Skin of body (tissue), 2 donors: ENCODE measurements around the gene TRPC6. TPM values are rescaled to one million over a fixed set of nuclear protein-coding genes. Genes with fewer than 3 reads are reported as not detected.
A peak's percentile ranks its signal among the peaks of the same experiment; 100 is the strongest.
"Not testable (repeated sequence)": the region's sequence is repeated elsewhere in the genome, so short reads cannot be mapped to it uniquely, and the experiment has no call there.

ENCODE experiments used
- DNase-seq: peaks from one replicate; lab custom pipeline; 2025; lab: John Stamatoyannopoulos, UW
- total RNA-seq: library from RNA; depleted of rRNA; stranded (reverse); fragments of >200 nt; gene quantifications from one replicate; pipeline ENCODE4 v1.2.3, GENCODE V29; 2014

Gene TRPC6
- total RNA-seq, 1 donor from 2014 or later: 34.8 TPM

GRCh38 chr11:101453682-101454081 lies 130.1 kb downstream of the TRPC6 start:
- no peak for DNase-seq

- DNase-seq: no peak
Observed at GRCh38 chr11:101448881-101449442, 134.8 kb downstream of the TRPC6 start.

DNA sequence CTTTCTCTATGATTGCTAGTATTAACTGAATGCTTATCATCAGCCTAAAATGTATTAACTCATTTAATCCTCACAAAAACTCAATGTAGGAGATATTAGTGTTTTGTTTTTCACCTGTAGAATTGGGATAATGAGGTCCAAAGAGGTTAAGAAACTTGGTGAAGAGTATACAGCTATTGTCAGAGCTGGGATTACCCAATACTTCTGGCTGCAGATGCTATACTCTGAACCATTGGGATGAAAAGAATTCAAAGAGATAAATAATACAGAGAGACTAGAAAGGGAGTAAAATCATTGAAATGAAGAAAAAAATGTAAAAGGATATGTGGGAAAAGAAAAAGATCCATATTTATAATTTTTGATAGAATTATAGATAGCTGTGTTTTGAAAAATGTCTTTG lies 137.1 kb downstream of the TRPC6 start:
- no peak for DNase-seq

DNA sequence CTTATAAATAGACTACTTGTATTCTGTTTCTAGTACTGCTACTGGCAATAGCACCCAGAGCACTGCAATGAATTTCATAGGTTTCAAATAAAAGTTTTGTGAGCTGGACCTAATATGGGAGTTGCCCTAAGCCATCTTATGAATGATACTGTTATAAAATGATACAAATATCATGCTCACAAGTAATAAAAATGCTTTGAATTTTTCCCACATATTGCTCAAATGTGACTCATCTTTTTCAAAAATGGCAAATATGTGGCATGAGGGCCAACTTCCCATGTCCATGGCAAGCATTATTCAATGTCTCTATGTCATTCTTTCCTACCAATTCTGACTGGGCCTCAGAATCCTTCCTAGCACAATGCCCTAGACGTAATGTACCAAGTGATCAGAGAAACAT lies 137.6 kb downstream of the TRPC6 start:
- DNase-seq: no peak

- no peak for DNase-seq
Observed at GRCh38 chr11:101445761-101446160, 138.0 kb downstream of the TRPC6 start.

DNA sequence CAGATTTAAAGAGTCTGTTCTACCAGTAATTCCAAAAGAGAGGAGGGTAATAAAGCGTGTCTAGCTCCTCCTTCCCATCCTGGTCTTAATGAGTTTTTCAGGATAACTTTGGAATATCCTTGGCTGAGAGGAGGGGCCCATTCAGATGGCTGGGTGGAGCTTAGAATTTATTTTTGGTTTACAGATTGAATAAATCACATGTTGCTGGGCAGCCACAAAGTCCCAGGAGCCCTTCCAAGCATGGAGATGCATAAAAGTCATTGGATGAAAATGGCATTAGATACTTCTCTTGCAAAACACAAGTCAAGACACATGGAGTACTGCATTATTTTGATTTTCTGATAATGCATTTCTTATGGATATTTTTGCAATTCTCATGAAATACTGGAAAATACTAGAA lies 139.0 kb downstream of the TRPC6 start:
- DNase-seq: peak; percentile 38

- DNase-seq: peak; percentile 33
Observed at GRCh38 chr11:101444164-101444563, 139.6 kb downstream of the TRPC6 start.

DNA sequence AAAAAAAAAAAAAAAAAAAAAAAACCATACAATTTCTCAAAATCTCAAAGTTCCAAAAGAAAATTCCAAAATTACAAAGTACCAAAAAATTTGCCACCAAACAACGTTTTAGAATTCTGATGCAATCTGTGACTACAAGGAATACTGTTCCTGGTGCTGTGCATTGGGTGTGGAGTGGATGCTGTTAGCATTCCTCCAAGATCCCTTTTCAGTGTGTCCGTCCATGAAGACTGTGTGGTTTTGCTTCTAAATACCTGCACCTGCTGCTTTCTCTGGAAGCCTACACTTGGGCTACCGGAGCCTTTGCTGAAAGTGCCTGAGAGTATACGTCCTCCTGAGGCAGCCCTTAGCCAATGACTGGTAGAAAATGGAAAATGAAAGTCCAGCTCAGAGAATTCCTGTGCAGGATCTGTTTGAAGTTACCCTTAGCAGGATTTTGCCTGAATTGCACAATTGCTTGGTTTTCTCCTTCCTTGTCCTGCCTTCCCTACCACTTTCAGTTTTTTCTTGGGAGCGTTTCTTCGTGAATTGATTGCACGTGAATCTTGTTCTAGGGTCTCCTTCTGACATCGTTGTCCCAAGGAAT lies 140.8 kb downstream of the TRPC6 start:
- no peak for DNase-seq

DNA sequence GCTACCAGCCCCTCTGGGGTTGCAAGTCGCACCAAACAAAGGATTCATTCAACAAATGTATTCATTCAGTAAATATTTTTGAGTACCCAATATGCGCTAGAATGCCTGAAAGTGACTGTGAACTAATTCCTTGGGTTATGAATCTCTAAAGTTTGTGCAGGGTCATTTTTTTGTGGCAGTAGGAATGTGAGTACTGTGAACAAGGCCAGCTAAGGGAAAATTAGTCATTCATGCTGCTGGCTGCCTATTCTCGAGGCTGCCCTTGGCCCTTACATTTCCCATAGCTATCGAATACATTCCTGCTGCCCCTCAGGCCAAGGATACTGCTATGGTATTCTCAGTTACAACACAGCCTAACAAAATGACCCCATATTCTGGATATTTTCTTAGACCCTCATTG lies 141.6 kb downstream of the TRPC6 start:
- DNase-seq: no peak

- DNase-seq: no peak
Observed at GRCh38 chr11:101441747-101442146, 142.1 kb downstream of the TRPC6 start.

DNA sequence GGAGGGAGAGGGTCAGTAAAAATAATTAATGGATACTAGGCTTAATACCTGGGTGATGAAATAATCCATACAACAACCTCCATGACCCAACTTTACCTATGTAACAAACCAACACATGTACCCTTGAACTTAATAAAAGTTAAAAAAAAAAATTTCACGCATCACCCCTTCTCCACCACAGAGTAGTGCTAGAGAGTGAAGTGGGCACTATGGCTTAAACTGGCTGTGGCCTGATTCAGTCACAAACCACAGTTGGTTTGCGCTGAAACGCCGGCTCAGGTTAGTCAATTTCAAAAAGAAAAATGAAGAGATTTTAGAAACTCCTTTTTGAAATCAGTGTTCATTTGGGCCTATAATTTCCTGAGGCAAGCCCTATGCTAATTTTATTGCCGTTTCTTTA lies 144.3 kb downstream of the TRPC6 start:
- no peak for DNase-seq

DNA sequence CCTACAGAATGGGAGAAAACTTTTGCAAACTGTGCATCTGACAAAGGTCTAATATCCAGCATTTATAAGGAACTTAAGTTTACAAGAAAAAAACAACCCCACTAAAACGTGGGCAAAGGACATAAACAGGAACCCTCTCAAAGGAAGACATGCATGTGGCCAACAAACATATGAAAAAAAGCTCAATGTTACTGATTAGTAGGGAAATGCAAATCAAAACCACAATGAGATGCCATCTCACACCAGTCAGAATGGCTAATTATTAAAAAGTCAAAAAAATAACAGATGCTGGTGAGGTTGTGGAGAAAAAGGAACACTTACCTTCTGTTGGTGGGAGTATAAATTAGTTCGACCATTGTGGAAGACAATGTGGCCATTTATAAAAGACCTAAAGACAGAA lies 145.1 kb downstream of the TRPC6 start:
- DNase-seq: not testable (repeated sequence)

DNA sequence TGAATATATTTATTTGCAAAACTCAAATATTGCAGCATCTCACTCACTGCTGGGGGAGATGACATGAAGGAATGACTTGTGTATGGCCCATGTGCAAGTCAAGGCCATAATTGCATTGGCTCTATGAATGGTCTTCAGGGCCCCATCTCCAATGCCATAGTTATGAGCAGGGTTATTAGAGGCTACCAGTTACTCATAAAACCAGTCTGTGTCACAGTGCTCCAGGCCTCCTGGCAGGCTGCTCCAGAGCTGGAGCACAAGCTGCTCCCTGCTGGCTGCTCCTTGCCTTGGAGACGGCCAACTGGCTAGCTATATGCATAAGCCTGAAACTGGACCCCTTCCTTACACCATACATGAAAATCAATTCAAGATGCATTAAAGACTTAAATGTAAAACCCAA lies 145.7 kb downstream of the TRPC6 start:
- no peak for DNase-seq

DNA sequence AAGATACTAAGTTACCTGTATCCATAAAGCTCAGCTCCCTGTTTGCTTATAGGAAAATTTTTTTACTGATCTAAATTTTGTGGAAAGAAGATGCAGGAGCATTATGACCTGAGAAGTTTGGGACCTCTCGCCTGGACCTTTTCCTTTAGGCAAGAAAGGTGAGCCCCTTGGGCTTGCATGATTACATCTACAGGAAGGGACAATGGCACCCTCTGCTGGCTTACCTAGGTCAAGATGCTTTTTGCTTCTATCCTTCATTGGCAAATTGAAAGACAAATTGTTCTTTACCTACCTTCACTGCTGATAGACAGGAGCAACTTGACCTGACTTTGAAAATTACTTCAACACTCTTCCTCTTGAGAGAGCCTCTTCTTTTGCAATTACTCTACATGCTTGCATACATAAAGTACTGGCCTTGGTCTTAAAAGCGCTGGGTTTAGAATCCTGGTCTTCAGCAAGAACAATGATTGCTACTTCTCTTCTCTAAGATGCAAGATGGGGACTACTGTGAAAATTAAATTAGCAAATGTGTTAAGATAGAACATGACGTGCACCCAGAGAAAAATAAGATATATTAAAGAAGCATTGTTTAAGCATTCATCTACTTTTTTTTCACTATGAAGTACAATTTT lies 147.2 kb downstream of the TRPC6 start:
- no peak for DNase-seq

- no peak for DNase-seq
Observed at GRCh38 chr11:101435408-101435973, 148.3 kb downstream of the TRPC6 start.

DNA sequence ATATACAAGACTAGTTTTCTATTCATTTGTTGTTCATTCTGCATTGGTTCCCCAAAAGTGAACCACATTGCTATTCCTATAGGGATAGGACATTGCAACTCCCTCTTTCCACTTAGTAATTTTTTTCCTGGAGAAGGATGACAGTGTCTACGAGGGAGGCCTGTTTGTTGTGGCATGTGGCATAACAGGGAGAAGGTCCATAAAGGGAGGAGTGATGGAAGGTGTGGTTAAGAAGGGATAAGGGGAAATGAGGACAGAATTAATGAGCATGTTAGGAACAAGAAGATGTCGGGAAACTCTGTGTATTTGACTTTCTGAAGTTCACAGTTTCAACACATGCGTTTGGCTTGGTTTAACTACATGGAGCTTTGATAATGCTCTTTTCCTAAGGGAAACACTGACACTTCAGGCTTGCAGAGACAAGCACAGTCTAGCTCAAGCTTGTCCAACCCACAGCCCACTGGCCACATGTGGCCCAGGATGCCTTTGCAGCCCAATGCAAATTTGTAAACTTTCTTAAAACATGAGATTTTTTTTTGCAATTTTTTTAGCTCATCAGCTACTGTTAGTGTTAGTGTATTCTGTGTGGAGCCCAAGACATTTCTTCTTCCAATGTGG lies 149.7 kb downstream of the TRPC6 start:
- DNase-seq: no peak

DNA sequence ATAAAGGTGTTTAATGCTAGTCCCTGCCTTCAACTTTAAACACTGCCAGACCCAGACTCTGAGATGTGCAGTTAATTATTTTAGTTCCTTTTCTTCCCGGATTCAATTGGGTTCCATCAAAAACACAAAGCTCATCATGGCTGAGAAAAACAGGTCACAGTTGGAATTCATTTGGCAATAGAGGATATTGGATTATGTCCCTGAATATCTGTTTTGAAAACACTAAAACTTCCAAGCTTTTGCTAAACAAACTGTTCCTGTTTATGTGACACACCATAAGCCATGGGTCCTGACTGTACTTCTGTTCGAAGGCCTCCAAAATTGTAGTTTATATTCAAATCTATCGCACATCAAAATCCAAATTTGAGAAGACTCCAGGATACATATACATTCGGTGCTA lies 150.7 kb downstream of the TRPC6 start:
- DNase-seq: no peak

DNA sequence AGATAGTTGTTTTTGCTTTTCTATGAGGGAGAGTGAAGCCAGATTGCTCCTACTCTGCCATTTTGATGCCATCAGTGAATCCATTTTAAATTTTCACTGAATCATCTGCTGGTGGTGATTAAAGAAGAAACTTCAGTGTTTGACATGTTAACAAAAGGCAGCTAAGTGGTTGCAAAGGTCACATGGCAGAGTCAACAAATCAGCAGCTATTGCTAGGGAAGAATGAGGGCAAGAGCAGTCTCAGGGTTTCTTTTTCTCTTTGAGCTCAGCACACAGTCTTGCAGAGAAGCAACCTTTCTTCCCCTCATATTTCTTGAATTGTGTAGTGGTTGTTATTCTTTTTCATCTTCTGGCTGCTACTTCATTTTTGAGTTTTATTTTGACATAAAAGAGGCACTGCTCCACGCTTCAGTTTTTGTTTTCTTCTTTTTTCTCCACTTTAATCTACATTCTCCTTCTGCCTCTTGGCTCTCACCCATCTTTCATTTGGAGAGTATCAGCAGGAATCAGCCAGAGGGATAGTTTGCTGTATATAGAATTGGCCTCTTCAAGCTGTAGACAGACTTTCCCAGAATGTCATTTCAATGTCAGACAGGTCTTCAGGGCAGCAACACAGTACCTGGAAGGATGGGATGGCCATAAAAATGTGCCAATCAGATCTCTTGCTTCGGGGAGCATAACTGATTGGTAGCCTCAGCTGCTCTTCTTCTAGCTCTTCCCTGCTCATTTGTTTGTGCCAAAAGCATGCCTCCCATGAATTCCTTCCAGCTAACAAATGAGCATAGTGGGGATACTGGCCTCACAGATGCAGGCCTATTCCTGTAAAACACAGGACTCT lies 153.9 kb downstream of the TRPC6 start:
- no peak for DNase-seq

GRCh38 chr11:101428918-101429317 lies 154.9 kb downstream of the TRPC6 start:
- DNase-seq: no peak

GRCh38 chr11:101407324-101407723 lies 176.5 kb downstream of the TRPC6 start:
- DNase-seq: no peak
